Measurements from ENCODE around the gene TNRC6C.
A peak's percentile ranks its signal among the peaks of the same experiment; 100 is the strongest.

Gene TNRC6C

GRCh38 chr17:78132084-78132676 is 173.7 kb downstream of the TNRC6C start:
- TF ChIP-seq CTCF (conservative IDR thresholded peaks at IDR 0.05): peak; percentile 20; the same call in 1 of the 2 replicates
- peak overlapping the region; percentile 93 for H3K27ac ChIP-seq

- no peak for TF ChIP-seq CTCF (conservative IDR thresholded peaks at IDR 0.05)
- peak overlapping the region; percentile 93 for H3K27ac ChIP-seq
Measured at GRCh38 chr17:78132767-78133178, 174.3 kb downstream of the TNRC6C start.

- TF ChIP-seq CTCF (conservative IDR thresholded peaks at IDR 0.05): no peak
- peak overlapping the region; percentile 93 for H3K27ac ChIP-seq
Measured at GRCh38 chr17:78133179-78133951, 174.9 kb downstream of the TNRC6C start.

GRCh38 chr17:78133971-78134898 is 175.7 kb downstream of the TNRC6C start:
- peak; percentile 77 for TF ChIP-seq CTCF (conservative IDR thresholded peaks at IDR 0.05)
- H3K27ac ChIP-seq: no peak overlapping the region

- H3K27ac ChIP-seq: no peak overlapping the region
- TF ChIP-seq CTCF (conservative IDR thresholded peaks at IDR 0.05): no peak
Measured at GRCh38 chr17:78134899-78135385, 176.4 kb downstream of the TNRC6C start.

- H3K27ac ChIP-seq: no peak overlapping the region
- TF ChIP-seq CTCF (conservative IDR thresholded peaks at IDR 0.05): no peak
Measured at GRCh38 chr17:78135858-78136500, 177.5 kb downstream of the TNRC6C start.
